ENCODE measurements around the gene MEX3B.

MEX3B gene

GRCh38 chr15:82045892-82046665 is at the start of gene MEX3B:
TSS of gene MEX3B (minus strand) at chr15:82046018. CDS start at chr15:82045705, 313 bp downstream.
- Histone ChIP-seq H4K20me1 (ENCODE audit: control insufficient read depth, insufficient read depth, low read depth, low read length) (no peaks in the 10 kb centered on the region; the same call in 1 of the 2 replicates), H3K4me1 (ENCODE audit: control insufficient read depth, low read length) (peaks cover 7% of the 10 kb centered on the region), H3K4me2 (ENCODE audit: low read length) (peak within 1 kb of the TSS; percentile 81), H3K79me2 (ENCODE audit: control insufficient read depth, low read length) (peaks cover 22% of the 10 kb centered on the region), H3K27me3 (ENCODE audit: control insufficient read depth, low read length) (peaks cover 11% of the 10 kb centered on the region; the same call in 1 of the 2 replicates), H3K9me3 (ENCODE audit: control insufficient read depth, insufficient read depth, low read length) (no peaks in the 10 kb centered on the region), H3K9me2 (replicated peaks; ENCODE audit: control insufficient read depth, low read length) (no peaks in the 10 kb centered on the region), H3K27ac (ENCODE audit: low read depth, low read length) (peak within 1 kb of the TSS; percentile 82), H3F3A (ENCODE audit: control insufficient read depth, insufficient read depth) (peaks cover 10% of the 10 kb centered on the region; the same call in 1 of the 2 replicates), H3K4me3 (ENCODE audit: low read length) (peak within 1 kb of the TSS; percentile 93), H3K36me3 (ENCODE audit: control insufficient read depth, low read length) (peaks cover 12% of the 10 kb centered on the region; the same call in 1 of the 2 replicates)
- TF ChIP-seq EZH2phosphoT487 (IDR thresholded peaks at IDR 0.05; ENCODE audit: borderline replicate concordance, low read length) = no peak
- no peak for TF ChIP-seq CTCF (IDR thresholded peaks at IDR 0.05; ENCODE audit: low read depth, low read length, poor library complexity, severe bottlenecking)

- Histone ChIP-seq H3K4me3 (ENCODE audit: low read length) (no peak overlapping the region), H3K27me3 (ENCODE audit: control insufficient read depth, low read length) (no peaks in the 10 kb centered on the region), H3K4me1 (ENCODE audit: control insufficient read depth, low read length) (no peaks in the 10 kb centered on the region), H3K79me2 (ENCODE audit: control insufficient read depth, low read length) (no peaks in the 10 kb centered on the region), H3F3A (ENCODE audit: control insufficient read depth, insufficient read depth) (no peaks in the 10 kb centered on the region), H3K4me2 (ENCODE audit: low read length) (no peak overlapping the region), H3K27ac (ENCODE audit: low read depth, low read length) (no peak overlapping the region), H3K9me2 (replicated peaks; ENCODE audit: control insufficient read depth, low read length) (no peaks in the 10 kb centered on the region), H3K9me3 (ENCODE audit: control insufficient read depth, insufficient read depth, low read length) (no peaks in the 10 kb centered on the region), H4K20me1 (ENCODE audit: control insufficient read depth, insufficient read depth, low read depth, low read length) (no peaks in the 10 kb centered on the region), H3K36me3 (ENCODE audit: control insufficient read depth, low read length) (no peaks in the 10 kb centered on the region)
- TF ChIP-seq CTCF (IDR thresholded peaks at IDR 0.05; ENCODE audit: low read depth, low read length, poor library complexity, severe bottlenecking) (no peak), EZH2phosphoT487 (IDR thresholded peaks at IDR 0.05; ENCODE audit: borderline replicate concordance, low read length) (no peak)
Measured at GRCh38 chr15:82093774-82094211, 48.0 kb upstream of the MEX3B start.

- H3K9me2 ChIP-seq (replicated peaks; ENCODE audit: control insufficient read depth, low read length) = no peaks in the 10 kb centered on the region
- no peaks in the 10 kb centered on the region for H3F3A ChIP-seq (ENCODE audit: control insufficient read depth, insufficient read depth)
- no peak overlapping the region for H3K27ac ChIP-seq (ENCODE audit: low read depth, low read length)
- H3K79me2 ChIP-seq (ENCODE audit: control insufficient read depth, low read length) = no peaks in the 10 kb centered on the region
- no peaks in the 10 kb centered on the region for H4K20me1 ChIP-seq (ENCODE audit: control insufficient read depth, insufficient read depth, low read depth, low read length)
- H3K9me3 ChIP-seq (ENCODE audit: control insufficient read depth, insufficient read depth, low read length) = no peaks in the 10 kb centered on the region
- H3K4me3 ChIP-seq (ENCODE audit: low read length) = no peak overlapping the region
- H3K36me3 ChIP-seq (ENCODE audit: control insufficient read depth, low read length) = no peaks in the 10 kb centered on the region
- H3K4me1 ChIP-seq (ENCODE audit: control insufficient read depth, low read length) = no peaks in the 10 kb centered on the region
- no peak overlapping the region for H3K4me2 ChIP-seq (ENCODE audit: low read length)
- TF ChIP-seq CTCF (IDR thresholded peaks at IDR 0.05; ENCODE audit: low read depth, low read length, poor library complexity, severe bottlenecking) = no peak
- TF ChIP-seq EZH2phosphoT487 (IDR thresholded peaks at IDR 0.05; ENCODE audit: borderline replicate concordance, low read length) = no peak
- H3K27me3 ChIP-seq (ENCODE audit: control insufficient read depth, low read length) = no peaks in the 10 kb centered on the region
Measured at GRCh38 chr15:82093325-82093724, 47.5 kb upstream of the MEX3B start.

Measured in DOHH2 (cell line).